NCI-H82 treated with DMSO at 0.1 percent for 48 hours (cell line): Measurements from ENCODE around the gene SEMA6A.

Experiments used
- DNase-seq: peaks from one replicate; lab custom pipeline; 2025; ENCODE audit not compliant: unreplicated experiment; lab: John Stamatoyannopoulos, UW

SEMA6A gene

GRCh38 chr5:116466727-116467464 is 107.7 kb downstream of the SEMA6A start:
- no peak for DNase-seq

GRCh38 chr5:116465411-116465810 is 109.2 kb downstream of the SEMA6A start:
- DNase-seq = no peak

GRCh38 chr5:116464144-116464708 is 110.4 kb downstream of the SEMA6A start:
- no peak for DNase-seq

GRCh38 chr5:116462500-116462899 is 112.1 kb downstream of the SEMA6A start:
- no peak for DNase-seq

- no peak for DNase-seq
These were observed 115.3 kb downstream of the SEMA6A start for GRCh38 chr5:116459301-116459700.

GRCh38 chr5:116457062-116457461 is 117.6 kb downstream of the SEMA6A start:
- DNase-seq = no peak

GRCh38 chr5:116456036-116456435 is 118.6 kb downstream of the SEMA6A start:
- DNase-seq = no peak

GRCh38 chr5:116455061-116455460 is 119.6 kb downstream of the SEMA6A start:
- no peak for DNase-seq

- DNase-seq = no peak
These were observed 120.2 kb downstream of the SEMA6A start for GRCh38 chr5:116454417-116454927.

GRCh38 chr5:116453988-116454411 is 120.6 kb downstream of the SEMA6A start:
- no peak for DNase-seq

GRCh38 chr5:116452774-116453368 is 121.8 kb downstream of the SEMA6A start:
- DNase-seq = no peak

- DNase-seq = no peak
These were observed 122.6 kb downstream of the SEMA6A start for GRCh38 chr5:116451905-116452450.

GRCh38 chr5:116451066-116451465 is 123.6 kb downstream of the SEMA6A start:
- no peak for DNase-seq

GRCh38 chr5:116449458-116449857 is 125.2 kb downstream of the SEMA6A start:
- no peak for DNase-seq

- no peak for DNase-seq
These were observed 125.7 kb downstream of the SEMA6A start for GRCh38 chr5:116448870-116449427.

GRCh38 chr5:116448450-116448849 is 126.2 kb downstream of the SEMA6A start:
- no peak for DNase-seq

- no peak for DNase-seq
These were observed 128.1 kb downstream of the SEMA6A start for GRCh38 chr5:116446356-116447005.

- no peak for DNase-seq
These were observed 129.3 kb downstream of the SEMA6A start for GRCh38 chr5:116445311-116445710.

GRCh38 chr5:116444373-116445295 is 130.0 kb downstream of the SEMA6A start:
- DNase-seq = no peak
